HepG2 (cell line): Measurements from ENCODE around the gene SUCLG1. TPM values are rescaled to one million over a fixed set of nuclear protein-coding genes. Genes with fewer than 3 reads are reported as not detected.
A peak's percentile ranks its signal among the peaks of the same experiment; 100 is the strongest.

Experiments
- CAMTA2 ChIP-seq: sonication (generic); formaldehyde crosslinking; IDR thresholded peaks from 2 replicates; pipeline ENCODE4 v1.4.0; 2020; ENCODE audit warnings: mild to moderate bottlenecking, missing genetic modification reagents, borderline replicate concordance
- FOXO1 ChIP-seq: sonication (generic); formaldehyde crosslinking; IDR thresholded peaks from 2 replicates; pipeline ENCODE4 v1.4.0; 2020; ENCODE audit warnings: missing genetic modification reagents
- FOXP1 ChIP-seq, 2 experiments: fragments of 450-650 bp in 1 of 2; IDR thresholded peaks; 2 replicates each; pipeline ENCODE4 v1.6.1; 2017 to 2018; ENCODE audit warnings: antibody characterized with exemption in 1 of 2
- HNRNPH1 ChIP-seq: fragments of 200-400 bp; formaldehyde crosslinking; optimal IDR thresholded peaks from 2 replicates; pipeline ENCODE3; 2017; ENCODE audit warnings: mild to moderate bottlenecking, low read depth, low read length
- HNRNPL ChIP-seq: fragments of 200-400 bp; formaldehyde crosslinking; IDR thresholded peaks from 2 replicates; pipeline ENCODE4 v1.6.1; 2017; ENCODE audit warnings: mild to moderate bottlenecking, low read depth, low read length
- MED13 ChIP-seq: sonication (generic); formaldehyde crosslinking; IDR thresholded peaks from 2 replicates; pipeline ENCODE4 v1.5.0; 2020; ENCODE audit warnings: missing genetic modification reagents
- MEF2D ChIP-seq: sonication (generic); formaldehyde crosslinking; IDR thresholded peaks from 2 replicates; pipeline ENCODE4 v1.5.1; 2020; ENCODE audit warnings: mild to moderate bottlenecking, missing genetic modification reagents
- MIER3 ChIP-seq: IDR thresholded peaks from 2 replicates; pipeline ENCODE4 v1.6.1; 2016; ENCODE audit warnings: missing compliant biosample characterization, borderline replicate concordance
- PRMT3 ChIP-seq: sonication (generic); formaldehyde crosslinking; IDR thresholded peaks from 2 replicates; pipeline ENCODE4 v1.8.1; 2022; ENCODE audit warnings: low read depth, mild to moderate bottlenecking, moderate library complexity, missing genetic modification reagents, borderline replicate concordance
- SIN3B ChIP-seq: fragments of 150-350 bp; IDR thresholded peaks from 2 replicates; pipeline ENCODE4 v1.6.1; 2014; ENCODE audit warnings: low read length
- ZFP36 ChIP-seq: fragments of 150-350 bp; IDR thresholded peaks from 2 replicates; pipeline ENCODE4 v1.6.1; 2018; ENCODE audit warnings: borderline replicate concordance, low read length, low read depth; ENCODE audit not compliant: partially characterized antibody
- ZMAT3 ChIP-seq: sonication (generic); formaldehyde crosslinking; conservative IDR thresholded peaks from 2 replicates; pipeline ENCODE4 v1.7.0; 2021; ENCODE audit warnings: missing genetic modification reagents
- ZNF616 ChIP-seq: sonication (generic); formaldehyde crosslinking; IDR thresholded peaks from 2 replicates; pipeline ENCODE4 v1.5.0; 2020; ENCODE audit warnings: low read depth, mild to moderate bottlenecking, missing genetic modification reagents
- ZNF782 ChIP-seq: sonication (generic); formaldehyde crosslinking; IDR thresholded peaks from 2 replicates; pipeline ENCODE4 v1.4.0; 2020; ENCODE audit warnings: missing genetic modification reagents, mild to moderate bottlenecking, borderline replicate concordance
- polyA plus RNA-seq, 8 experiments: library from polyadenylated mRNA; depleted of rRNA in 3 of 8; stranded (reverse) in 7 of 8; unstranded in 1 of 8; fragments of >200 nt; fragmentation: Illumina TruSeq in 4 of 8; extraction: Trizol in 4 of 8; gene quantifications; 2 replicates each; pipeline versions ENCODE4 v1.2.1 to v1.2.3, GENCODE V29; 2011 to 2016; ENCODE audit warnings: low read depth in 4 of 8, missing spikeins in 1 of 8, mixed read lengths in 1 of 8; ENCODE audit not compliant: insufficient read depth in 1 of 8
- total RNA-seq, 5 experiments: library from RNA; depleted of rRNA; stranded (reverse); fragments of >200 nt; fragmentation: Illumina TruSeq; extraction: Trizol; gene quantifications; 2 replicates each; pipeline ENCODE4 v1.2.3, GENCODE V29; 2016; ENCODE audit warnings: low read depth in 1 of 5
- TF ChIP-seq, protein P1 (sequence below): sonication (generic); formaldehyde crosslinking; IDR thresholded peaks from 2 replicates; pipeline ENCODE4 v1.8.0; 2023; ENCODE audit warnings: mild to moderate bottlenecking, missing genetic modification reagents
- TF ChIP-seq, protein P2 (sequence below): sonication (generic); formaldehyde crosslinking; IDR thresholded peaks from 2 replicates; pipeline ENCODE4 v1.4.0; 2020; ENCODE audit warnings: low read depth, mild to moderate bottlenecking, missing genetic modification reagents
- TF ChIP-seq, protein P3 (sequence below): IDR thresholded peaks from 2 replicates; pipeline ENCODE4 v1.6.1; 2016; ENCODE audit warnings: low read depth, borderline replicate concordance
- TF ChIP-seq, protein P4 (sequence below): sonication (generic); formaldehyde crosslinking; IDR thresholded peaks from 2 replicates; pipeline ENCODE4 v1.8.1; 2023; ENCODE audit warnings: mild to moderate bottlenecking, moderate library complexity, missing genetic modification reagents
- TF ChIP-seq, protein P5 (sequence below): sonication (generic); formaldehyde crosslinking; IDR thresholded peaks from 2 replicates; pipeline ENCODE4 v1.4.0; 2020; ENCODE audit warnings: missing genetic modification reagents, borderline replicate concordance
- TF ChIP-seq, protein P6 (sequence below): IDR thresholded peaks from 2 replicates; pipeline ENCODE4 v1.6.1; 2016; ENCODE audit warnings: low read depth, control low read depth
- TF ChIP-seq, protein P7 (sequence below): sonication (generic); formaldehyde crosslinking; IDR thresholded peaks from 2 replicates; pipeline ENCODE4 v1.5.0; 2020; ENCODE audit warnings: missing genetic modification reagents

The SUCLG1 gene
- total and polyA plus RNA-seq, 2 of the 13 experiments (the other 11 are each of a cell fraction or from before 2014, with no cell fraction given) = 58.7 to 121 TPM

DNA sequence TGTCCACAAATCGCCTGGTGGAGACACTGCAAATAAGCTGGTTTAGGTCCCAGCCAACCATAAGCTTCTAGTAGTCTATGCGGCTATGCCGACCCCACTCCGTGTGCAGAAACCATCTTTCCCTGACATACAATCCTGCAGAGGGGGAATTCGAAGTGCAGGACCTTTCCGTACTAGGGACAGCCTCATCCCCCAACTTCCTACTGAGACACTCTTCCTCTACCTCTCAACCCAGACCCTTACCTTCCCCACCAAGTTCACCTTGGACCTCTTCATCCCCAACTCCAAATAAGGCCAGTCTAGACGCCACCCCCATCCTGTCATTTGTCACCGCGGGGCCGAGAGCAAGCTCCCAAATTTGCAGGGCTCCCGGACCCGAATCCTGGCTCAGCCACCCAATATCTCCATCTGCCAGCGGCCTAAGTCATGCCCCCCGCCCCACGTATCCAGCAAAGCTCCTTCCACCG lies 496 bp downstream of the SUCLG1 start (continued):
- TF ChIP-seq MEF2D (no peak), FOXP1 (IDR thresholded peaks at IDR 0.05) (no peak), FOXP1 (CRISPR knock-in tag; IDR thresholded peaks at IDR 0.05) (no peak), CAMTA2 (CRISPR knock-in tag) (no peak), MIER3 (CRISPR knock-in tag) (no peak), ZNF616 (CRISPR knock-in tag) (no peak), SIN3B (no peak), HNRNPL (no peak), HNRNPH1 (no peak), ZMAT3 (CRISPR knock-in tag) (no peak), ZNF782 (CRISPR knock-in tag) (no peak), MED13 (CRISPR knock-in tag) (no peak), FOXO1 (no peak), PRMT3 (no peak), ZFP36 (no peak)
- TF ChIP-seq, protein P1, sequence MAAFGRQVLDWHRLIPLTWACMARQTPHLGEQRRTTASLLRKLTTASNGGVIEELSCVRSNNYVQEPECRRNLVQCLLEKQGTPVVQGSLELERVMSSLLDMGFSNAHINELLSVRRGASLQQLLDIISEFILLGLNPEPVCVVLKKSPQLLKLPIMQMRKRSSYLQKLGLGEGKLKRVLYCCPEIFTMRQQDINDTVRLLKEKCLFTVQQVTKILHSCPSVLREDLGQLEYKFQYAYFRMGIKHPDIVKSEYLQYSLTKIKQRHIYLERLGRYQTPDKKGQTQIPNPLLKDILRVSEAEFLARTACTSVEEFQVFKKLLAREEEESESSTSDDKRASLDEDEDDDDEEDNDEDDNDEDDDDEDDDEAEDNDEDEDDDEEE (CRISPR knock-in tag) = no peak
- TF ChIP-seq, protein P2, sequence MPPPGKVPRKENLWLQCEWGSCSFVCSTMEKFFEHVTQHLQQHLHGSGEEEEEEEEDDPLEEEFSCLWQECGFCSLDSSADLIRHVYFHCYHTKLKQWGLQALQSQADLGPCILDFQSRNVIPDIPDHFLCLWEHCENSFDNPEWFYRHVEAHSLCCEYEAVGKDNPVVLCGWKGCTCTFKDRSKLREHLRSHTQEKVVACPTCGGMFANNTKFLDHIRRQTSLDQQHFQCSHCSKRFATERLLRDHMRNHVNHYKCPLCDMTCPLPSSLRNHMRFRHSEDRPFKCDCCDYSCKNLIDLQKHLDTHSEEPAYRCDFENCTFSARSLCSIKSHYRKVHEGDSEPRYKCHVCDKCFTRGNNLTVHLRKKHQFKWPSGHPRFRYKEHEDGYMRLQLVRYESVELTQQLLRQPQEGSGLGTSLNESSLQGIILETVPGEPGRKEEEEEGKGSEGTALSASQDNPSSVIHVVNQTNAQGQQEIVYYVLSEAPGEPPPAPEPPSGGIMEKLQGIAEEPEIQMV (CRISPR knock-in tag) = no peak
- TF ChIP-seq, protein P3, sequence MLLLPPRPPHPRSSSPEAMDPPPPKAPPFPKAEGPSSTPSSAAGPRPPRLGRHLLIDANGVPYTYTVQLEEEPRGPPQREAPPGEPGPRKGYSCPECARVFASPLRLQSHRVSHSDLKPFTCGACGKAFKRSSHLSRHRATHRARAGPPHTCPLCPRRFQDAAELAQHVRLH = no peak
- TF ChIP-seq, protein P4, sequence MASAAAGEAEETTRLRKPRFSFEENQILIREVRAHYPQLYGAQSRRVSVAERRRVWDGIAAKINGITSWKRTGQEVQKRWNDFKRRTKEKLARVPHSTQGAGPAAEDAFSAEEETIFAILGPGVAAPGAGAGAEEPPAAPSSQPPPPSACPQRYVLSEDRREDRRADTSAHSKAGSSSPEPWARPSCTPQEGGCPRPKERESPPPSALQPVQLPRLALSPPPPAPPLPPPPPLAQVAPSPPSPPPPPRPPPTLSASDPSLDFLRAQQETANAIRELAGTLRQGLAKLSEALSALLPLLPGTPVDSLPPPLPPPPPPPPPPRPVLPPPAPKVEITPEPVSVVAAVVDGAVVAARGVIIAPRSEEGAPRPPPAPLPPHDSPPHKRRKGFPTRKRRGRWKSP (CRISPR knock-in tag) = no peak
- TF ChIP-seq, protein P5, sequence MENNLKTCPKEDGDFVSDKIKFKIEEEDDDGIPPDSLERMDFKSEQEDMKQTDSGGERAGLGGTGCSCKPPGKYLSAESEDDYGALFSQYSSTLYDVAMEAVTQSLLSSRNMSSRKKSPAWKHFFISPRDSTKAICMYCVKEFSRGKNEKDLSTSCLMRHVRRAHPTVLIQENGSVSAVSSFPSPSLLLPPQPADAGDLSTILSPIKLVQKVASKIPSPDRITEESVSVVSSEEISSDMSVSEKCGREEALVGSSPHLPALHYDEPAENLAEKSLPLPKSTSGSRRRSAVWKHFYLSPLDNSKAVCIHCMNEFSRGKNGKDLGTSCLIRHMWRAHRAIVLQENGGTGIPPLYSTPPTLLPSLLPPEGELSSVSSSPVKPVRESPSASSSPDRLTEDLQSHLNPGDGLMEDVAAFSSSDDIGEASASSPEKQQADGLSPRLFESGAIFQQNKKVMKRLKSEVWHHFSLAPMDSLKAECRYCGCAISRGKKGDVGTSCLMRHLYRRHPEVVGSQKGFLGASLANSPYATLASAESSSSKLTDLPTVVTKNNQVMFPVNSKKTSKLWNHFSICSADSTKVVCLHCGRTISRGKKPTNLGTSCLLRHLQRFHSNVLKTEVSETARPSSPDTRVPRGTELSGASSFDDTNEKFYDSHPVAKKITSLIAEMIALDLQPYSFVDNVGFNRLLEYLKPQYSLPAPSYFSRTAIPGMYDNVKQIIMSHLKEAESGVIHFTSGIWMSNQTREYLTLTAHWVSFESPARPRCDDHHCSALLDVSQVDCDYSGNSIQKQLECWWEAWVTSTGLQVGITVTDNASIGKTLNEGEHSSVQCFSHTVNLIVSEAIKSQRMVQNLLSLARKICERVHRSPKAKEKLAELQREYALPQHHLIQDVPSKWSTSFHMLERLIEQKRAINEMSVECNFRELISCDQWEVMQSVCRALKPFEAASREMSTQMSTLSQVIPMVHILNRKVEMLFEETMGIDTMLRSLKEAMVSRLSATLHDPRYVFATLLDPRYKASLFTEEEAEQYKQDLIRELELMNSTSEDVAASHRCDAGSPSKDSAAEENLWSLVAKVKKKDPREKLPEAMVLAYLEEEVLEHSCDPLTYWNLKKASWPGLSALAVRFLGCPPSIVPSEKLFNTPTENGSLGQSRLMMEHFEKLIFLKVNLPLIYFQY (CRISPR knock-in tag) = no peak
- TF ChIP-seq, protein P6, sequence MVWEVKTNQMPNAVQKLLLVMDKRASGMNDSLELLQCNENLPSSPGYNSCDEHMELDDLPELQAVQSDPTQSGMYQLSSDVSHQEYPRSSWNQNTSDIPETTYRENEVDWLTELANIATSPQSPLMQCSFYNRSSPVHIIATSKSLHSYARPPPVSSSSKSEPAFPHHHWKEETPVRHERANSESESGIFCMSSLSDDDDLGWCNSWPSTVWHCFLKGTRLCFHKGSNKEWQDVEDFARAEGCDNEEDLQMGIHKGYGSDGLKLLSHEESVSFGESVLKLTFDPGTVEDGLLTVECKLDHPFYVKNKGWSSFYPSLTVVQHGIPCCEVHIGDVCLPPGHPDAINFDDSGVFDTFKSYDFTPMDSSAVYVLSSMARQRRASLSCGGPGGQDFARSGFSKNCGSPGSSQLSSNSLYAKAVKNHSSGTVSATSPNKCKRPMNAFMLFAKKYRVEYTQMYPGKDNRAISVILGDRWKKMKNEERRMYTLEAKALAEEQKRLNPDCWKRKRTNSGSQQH (CRISPR knock-in tag) = peak; percentile 81
- TF ChIP-seq, protein P7, sequence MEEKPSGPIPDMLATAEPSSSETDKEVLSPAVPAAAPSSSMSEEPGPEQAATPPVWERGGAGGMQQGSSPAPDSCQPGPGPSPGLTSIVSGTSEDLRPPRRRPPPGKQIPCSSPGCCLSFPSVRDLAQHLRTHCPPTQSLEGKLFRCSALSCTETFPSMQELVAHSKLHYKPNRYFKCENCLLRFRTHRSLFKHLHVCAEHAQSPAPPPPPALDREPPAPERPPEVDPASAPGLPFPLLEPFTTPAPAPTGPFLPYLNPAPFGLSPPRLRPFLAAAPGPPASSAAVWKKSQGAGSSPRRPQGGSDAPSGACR (CRISPR knock-in tag) = no peak
